Stimulated activated memory B cell treated with anti-CD40 and anti-IgM and Interleukin-4, amounts not matched to agents 10 μg/mL and 1 μg/mL and 100 μg/mL, for 72 hours (primary cell): ENCODE results near the gene RIC3.

Source experiments
- ATAC-seq: fragments of 150-1000 bp; cut with Tn5 transposase; 2 replicates; pipeline ENCODE4 v1.10.0; 2021
- H3K27ac Mint-ChIP-seq: one replicate; pipeline ENCODE4 v1.8.0; 2022; ENCODE audit warnings: mild to moderate bottlenecking, mixed read lengths
- H3K27me3 Mint-ChIP-seq: one replicate; pipeline ENCODE4 v1.8.0; 2022; ENCODE audit warnings: mixed read lengths
- H3K36me3 Mint-ChIP-seq: one replicate; pipeline ENCODE4 v1.8.0; 2022; ENCODE audit warnings: mixed read lengths
- H3K4me1 Mint-ChIP-seq: one replicate; pipeline ENCODE4 v1.8.0; 2022; ENCODE audit warnings: mixed read lengths
- H3K4me3 Mint-ChIP-seq: one replicate; pipeline ENCODE4 v1.8.0; 2022; ENCODE audit warnings: mild to moderate bottlenecking, moderate library complexity, mixed read lengths
- H3K9me3 Mint-ChIP-seq: one replicate; pipeline ENCODE4 v1.8.0; 2022; ENCODE audit warnings: mixed read lengths

RIC3 gene, protein sequence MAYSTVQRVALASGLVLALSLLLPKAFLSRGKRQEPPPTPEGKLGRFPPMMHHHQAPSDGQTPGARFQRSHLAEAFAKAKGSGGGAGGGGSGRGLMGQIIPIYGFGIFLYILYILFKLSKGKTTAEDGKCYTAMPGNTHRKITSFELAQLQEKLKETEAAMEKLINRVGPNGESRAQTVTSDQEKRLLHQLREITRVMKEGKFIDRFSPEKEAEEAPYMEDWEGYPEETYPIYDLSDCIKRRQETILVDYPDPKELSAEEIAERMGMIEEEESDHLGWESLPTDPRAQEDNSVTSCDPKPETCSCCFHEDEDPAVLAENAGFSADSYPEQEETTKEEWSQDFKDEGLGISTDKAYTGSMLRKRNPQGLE

DNA sequence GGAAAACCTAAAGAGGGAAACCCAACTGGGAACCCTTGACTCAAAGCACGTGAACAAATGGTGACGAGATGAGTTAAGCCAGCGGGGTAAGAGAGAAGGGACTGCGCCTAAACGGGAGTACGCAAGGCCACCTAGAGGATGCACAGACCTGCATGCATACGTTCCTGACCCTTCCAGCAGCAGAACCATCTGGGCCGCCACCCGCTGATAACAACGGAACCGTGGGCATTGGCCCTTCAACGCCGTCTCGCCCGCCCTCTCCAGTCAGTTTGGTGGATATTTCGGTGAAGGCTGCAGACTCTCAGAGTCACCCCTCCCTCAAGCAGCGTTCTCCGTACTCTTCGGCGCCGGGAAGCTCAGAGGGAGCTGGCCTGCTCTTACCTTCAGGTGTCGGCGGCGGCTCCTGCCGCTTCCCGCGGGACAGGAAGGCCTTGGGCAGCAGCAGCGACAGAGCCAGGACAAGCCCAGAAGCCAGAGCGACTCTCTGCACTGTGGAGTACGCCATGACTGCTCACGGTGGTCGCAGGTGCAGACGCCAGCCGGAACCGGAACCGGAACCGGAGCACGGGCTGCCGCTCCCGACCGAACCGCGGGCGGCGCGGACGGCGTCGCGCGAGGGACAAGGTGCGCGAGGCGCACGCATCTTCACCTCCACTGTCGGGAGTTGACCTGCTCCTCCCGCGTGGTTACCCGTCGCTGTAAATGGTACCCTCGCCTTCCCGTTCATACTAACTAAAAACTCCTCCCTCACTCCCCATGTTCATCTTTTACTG lies at the start of gene RIC3:
Gene RIC3, minus strand, starts transcription at position 541 of the 773 bp plus-strand sequence. Its CDS starts 36 bp downstream, at position 505.
- peaks cover 32% of the 10 kb centered on the region for H3K27me3 Mint-ChIP-seq
- no peaks in the 10 kb centered on the region for H3K9me3 Mint-ChIP-seq
- peaks cover 9% of the 10 kb centered on the region for H3K36me3 Mint-ChIP-seq
- H3K27ac Mint-ChIP-seq, result peak within 1 kb of the TSS; percentile 81
- H3K4me3 Mint-ChIP-seq, result peak within 1 kb of the TSS; percentile 94
- ATAC-seq, result peak; percentile 95
- H3K4me1 Mint-ChIP-seq, result peaks cover 53% of the 10 kb centered on the region

DNA sequence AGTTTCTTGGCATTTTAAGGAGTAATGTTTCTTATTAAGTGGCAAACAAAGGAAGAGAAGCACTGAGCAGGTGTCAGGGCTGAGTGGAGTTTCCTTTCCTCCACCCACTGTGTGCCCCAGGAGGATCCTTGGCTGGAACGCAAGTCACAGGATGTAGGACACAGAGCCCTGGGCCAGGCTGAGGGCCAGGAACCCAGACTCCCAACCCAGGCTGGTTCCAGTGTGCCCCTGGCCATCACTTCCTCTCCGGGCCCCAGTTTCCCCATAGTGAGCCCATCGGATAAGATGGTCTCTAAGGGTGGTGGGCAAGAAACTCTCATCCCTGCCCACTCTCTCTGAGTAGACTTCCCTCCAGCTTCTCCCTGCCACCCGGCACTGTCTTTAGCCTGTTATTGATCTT lies 49.6 kb upstream of the RIC3 start:
- no peak overlapping the region for H3K4me3 Mint-ChIP-seq
- no peaks in the 10 kb centered on the region for H3K27me3 Mint-ChIP-seq
- H3K27ac Mint-ChIP-seq, result no peak overlapping the region
- no peaks in the 10 kb centered on the region for H3K36me3 Mint-ChIP-seq
- ATAC-seq, result no peak
- H3K9me3 Mint-ChIP-seq, result no peaks in the 10 kb centered on the region
- H3K4me1 Mint-ChIP-seq, result no peaks in the 10 kb centered on the region

DNA sequence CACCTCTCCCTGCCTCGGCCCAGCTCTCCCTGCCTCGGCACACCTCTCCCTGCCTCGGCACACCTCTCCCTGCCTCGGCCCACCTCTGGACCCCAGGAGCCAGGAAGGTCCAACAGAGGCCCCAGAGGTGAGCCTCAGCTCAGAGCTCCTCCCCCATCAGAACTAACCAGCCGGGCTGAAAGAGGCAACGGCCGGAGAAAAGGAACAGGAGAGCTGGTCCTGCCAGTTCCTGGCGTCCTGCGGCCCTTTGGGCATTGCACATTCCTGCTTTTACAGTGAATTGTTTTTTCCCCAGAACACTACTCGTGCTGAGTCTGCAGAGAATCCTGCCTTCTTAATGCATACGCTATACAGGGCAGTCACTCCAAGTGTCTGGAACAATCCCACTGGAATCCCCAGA lies 49.1 kb upstream of the RIC3 start:
- no peaks in the 10 kb centered on the region for H3K4me1 Mint-ChIP-seq
- H3K36me3 Mint-ChIP-seq, result no peaks in the 10 kb centered on the region
- H3K27ac Mint-ChIP-seq, result no peak overlapping the region
- no peaks in the 10 kb centered on the region for H3K9me3 Mint-ChIP-seq
- no peak overlapping the region for H3K4me3 Mint-ChIP-seq
- ATAC-seq, result no peak
- no peaks in the 10 kb centered on the region for H3K27me3 Mint-ChIP-seq

DNA sequence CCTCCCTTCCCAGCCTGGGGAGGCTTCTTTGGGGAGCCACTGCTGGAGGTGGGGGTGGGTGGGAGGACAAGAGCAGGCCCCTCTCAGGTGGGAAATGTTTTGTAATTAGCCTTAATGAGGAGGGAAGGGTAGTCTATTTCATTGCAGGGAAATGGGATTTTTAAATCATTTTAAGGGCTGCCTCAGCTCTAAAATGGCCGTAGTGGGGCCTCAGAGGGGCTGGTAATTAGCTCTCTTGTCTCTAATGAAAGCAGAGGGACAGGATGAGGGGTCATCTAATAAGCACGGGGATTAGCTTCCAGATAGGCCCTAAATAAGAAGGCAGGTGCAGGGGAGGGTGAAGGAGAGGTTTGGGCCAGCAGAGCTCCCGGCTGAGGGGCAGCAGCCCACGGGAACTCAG lies 48.3 kb upstream of the RIC3 start:
- no peaks in the 10 kb centered on the region for H3K36me3 Mint-ChIP-seq
- H3K4me1 Mint-ChIP-seq, result no peaks in the 10 kb centered on the region
- no peaks in the 10 kb centered on the region for H3K9me3 Mint-ChIP-seq
- no peaks in the 10 kb centered on the region for H3K27me3 Mint-ChIP-seq
- no peak for ATAC-seq
- no peak overlapping the region for H3K4me3 Mint-ChIP-seq
- H3K27ac Mint-ChIP-seq, result no peak overlapping the region

DNA sequence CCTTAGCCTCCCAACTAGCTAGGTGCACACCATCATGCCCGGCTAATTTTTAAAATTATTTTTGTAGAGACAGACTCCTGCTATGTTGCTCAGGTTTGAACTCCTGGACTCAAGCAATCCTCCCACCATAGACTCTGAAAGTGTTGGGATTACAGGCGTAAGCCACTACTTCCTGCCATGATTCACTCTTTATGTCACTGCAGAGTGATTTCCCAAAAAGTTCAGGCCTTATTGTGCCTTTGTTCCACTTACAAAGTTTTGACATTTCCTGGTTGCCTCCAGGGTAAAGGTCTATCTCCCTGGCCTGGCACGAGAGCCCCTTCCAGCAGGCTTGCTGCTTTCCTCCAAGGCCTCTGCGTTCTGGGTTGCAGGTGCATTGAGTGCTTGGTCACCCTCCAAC lies 44.6 kb upstream of the RIC3 start:
- no peak overlapping the region for H3K4me3 Mint-ChIP-seq
- H3K27me3 Mint-ChIP-seq, result no peaks in the 10 kb centered on the region
- H3K27ac Mint-ChIP-seq, result no peak overlapping the region
- no peak for ATAC-seq
- H3K4me1 Mint-ChIP-seq, result no peaks in the 10 kb centered on the region
- H3K9me3 Mint-ChIP-seq, result no peaks in the 10 kb centered on the region
- no peaks in the 10 kb centered on the region for H3K36me3 Mint-ChIP-seq

DNA sequence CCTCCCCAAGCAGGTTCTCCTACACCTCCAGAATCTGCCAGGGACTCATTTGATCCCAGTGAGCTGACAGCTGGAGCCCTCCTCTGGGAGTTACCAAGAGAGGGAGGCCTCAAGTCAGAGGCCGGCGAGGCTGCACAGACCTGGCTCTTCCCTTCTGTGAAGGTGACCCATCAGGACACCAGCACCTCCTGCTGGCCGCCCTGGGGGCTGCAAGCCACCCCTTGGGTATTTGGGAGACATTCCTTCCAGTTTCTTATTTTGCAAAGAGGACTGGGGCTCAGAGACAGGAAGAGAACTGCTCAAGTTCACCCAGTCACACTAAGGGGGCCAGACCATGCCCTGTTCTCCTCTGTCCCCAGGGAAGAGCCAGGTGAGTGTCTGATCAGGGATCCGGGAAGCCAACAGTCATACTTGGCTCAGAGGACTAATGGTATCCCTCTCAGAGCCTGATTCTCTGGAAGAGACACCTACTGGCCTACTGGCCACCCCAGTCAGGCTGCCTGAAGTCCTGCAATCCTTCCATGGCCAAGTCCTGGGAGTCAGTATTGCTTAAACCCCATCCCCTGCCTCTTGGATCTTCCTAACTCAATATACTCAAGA lies 40.5 kb upstream of the RIC3 start:
- no peak overlapping the region for H3K27ac Mint-ChIP-seq
- peak; percentile 37 for ATAC-seq
- H3K9me3 Mint-ChIP-seq, result no peaks in the 10 kb centered on the region

DNA sequence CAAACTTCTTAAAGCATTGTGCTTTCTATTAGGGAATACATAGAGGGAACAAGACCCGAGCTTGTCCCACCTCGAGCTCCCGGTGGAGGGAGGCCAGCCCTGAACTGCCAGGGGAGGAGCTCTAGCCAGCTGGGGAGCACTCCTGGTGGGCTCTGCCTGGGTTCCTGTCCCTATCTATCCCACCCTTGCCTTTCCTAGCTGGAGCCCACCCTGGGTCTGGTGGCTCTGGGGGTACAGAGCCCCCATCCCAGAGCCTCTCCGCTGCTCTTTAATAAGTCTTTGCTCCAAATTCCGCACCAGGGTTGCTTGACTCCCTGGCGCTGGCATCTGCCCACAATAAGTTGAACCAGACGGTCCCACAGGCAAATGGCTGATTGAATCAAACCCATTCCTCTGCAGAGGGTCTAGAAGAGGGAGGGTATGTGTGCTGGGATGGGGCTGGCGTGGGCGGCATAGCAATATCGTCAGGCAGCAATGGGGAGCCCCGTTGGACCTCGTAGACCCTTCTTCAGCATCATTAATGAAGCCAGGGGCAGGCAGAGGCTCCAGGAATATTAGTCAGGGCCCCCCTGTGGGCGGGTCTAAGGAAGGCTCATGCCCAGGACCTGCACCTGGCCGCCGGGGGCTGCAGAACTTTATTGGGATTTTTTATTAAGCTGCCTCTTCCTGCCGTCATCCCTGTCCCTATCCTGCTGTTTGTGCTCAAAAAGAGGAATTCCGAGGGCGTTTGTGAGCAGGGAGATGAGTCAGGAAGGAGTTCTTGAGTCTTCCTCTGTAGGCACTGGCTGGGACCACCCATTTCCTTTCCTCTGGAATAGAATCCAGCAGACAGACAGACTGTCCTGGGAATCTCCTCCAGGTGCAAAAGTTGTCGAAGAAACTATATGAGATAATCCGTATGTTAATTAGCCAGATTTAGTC lies 38.5 kb upstream of the RIC3 start:
- no peak for ATAC-seq
- peak overlapping the region; percentile 65 for H3K4me3 Mint-ChIP-seq
- H3K27me3 Mint-ChIP-seq, result no peaks in the 10 kb centered on the region
- no peaks in the 10 kb centered on the region for H3K36me3 Mint-ChIP-seq
- no peaks in the 10 kb centered on the region for H3K9me3 Mint-ChIP-seq
- H3K27ac Mint-ChIP-seq, result peak overlapping the region; percentile 82
- peaks cover 31% of the 10 kb centered on the region for H3K4me1 Mint-ChIP-seq

More for the DNA sequence above, 40.5 kb upstream of the RIC3 start:
- Mint-ChIP-seq H3K27me3 (no peaks in the 10 kb centered on the region), H3K4me1 (peaks cover 14% of the 10 kb centered on the region), H3K36me3 (no peaks in the 10 kb centered on the region), H3K4me3 (no peak overlapping the region)

DNA sequence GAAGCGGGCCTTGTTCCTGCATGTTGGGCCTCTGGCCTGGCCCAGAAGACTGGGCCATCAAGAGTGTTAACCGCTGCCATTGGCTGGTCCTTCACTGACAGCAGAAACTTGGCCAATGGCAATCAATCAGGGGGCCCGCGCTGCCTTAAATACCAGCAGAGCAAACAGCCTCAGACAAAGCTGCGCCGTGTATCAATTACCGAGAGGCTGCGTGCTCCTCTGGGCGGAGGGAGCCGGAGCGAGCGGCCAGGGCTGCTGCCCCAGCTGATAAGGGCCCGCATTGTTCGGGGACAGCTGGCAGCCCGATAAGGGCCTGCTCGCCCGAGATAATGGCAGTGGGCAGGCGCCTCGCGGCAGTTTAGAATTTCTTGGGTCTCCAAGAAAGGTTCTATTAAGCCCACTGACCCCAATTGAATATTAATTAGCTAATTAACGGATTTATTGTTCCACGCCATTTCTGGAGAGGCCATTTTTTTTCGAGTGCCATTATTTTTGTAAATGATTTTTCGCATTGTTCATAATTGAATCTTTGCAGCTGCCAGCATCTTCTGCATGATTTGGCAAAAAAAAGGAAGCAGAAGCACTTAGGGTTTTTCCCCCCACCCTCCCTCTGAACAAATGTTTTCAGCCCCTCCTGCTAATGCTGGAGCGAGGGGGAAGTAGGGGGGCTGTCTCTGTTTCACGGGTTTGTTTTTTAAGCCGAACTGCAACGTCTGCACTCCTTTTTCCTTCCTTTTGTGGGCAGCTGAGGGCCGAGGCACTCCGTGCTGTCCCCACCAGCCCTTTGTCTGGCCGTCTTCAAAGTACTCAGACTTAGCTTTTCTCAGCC lies 37.6 kb upstream of the RIC3 start:
- ATAC-seq, result no peak
- no peaks in the 10 kb centered on the region for H3K36me3 Mint-ChIP-seq
- peak overlapping the region; percentile 82 for H3K27ac Mint-ChIP-seq
- H3K4me1 Mint-ChIP-seq, result peaks cover 40% of the 10 kb centered on the region
- H3K27me3 Mint-ChIP-seq, result no peaks in the 10 kb centered on the region
- H3K4me3 Mint-ChIP-seq, result peak overlapping the region; percentile 65
- H3K9me3 Mint-ChIP-seq, result no peaks in the 10 kb centered on the region

DNA sequence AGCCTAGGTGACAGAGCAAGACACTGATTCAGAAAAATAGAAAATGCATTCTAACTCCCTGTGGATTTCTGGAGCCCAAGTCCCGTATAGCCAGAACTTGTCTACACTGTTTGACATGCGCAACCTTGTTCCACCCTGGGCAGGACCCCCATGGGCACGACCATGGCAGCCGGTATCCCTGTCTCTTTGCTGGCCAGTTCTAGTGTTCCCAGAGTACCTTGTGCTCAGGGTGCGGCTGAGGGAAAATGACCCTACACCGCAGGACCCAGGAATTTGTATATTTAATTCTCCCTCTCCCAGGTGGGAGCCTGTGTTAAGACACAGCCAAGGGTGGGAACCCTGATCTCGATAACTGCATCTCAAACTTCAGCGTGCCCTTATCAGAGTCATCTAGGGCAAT lies 36.7 kb upstream of the RIC3 start:
- Mint-ChIP-seq H3K27ac (no peak overlapping the region), H3K27me3 (no peaks in the 10 kb centered on the region), H3K4me3 (no peak overlapping the region), H3K36me3 (no peaks in the 10 kb centered on the region), H3K4me1 (peaks cover 41% of the 10 kb centered on the region), H3K9me3 (no peaks in the 10 kb centered on the region)
- no peak for ATAC-seq

DNA sequence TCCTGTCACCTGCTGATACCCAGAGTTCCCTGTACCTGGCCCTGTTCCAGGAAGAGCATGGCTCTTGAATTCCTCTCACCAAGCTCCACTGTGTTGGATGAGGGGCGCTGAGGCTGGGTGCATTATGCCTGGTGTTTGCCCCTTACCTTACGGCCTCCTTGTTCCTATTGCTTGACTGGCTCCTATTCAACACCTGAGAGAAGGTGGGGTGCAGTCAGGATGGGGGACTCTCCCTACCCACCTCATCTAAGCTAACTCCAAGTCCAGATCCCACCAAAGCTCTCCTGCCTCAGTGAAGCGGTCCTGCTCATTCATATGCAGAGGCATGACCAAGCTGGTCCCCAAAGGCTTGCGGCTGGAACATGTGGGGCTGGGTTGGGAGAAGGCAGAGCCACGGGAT lies 35.8 kb upstream of the RIC3 start:
- H3K27ac Mint-ChIP-seq, result no peak overlapping the region
- H3K4me1 Mint-ChIP-seq, result peaks cover 41% of the 10 kb centered on the region

DNA sequence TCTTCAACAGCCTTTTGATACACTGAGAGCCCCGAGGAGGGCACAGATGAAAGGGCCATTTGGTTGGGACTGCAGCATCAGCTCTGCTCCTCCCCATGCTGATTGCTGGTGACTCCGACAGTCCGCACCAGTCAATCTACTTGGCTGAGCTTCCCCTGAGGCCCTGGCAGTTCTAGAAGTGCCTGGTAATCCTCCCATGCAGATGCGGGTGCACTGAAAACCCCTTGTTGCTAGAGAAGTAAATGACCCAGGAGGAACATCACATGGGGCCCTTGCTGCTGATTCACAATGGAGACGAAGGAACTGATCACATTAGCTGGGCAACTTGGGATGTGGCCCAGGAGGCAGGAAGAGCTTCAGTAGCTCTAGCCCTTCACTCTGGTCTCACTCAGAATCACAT lies 35.2 kb upstream of the RIC3 start:
- no peak for ATAC-seq
- Mint-ChIP-seq H3K4me1 (peaks cover 41% of the 10 kb centered on the region), H3K9me3 (no peaks in the 10 kb centered on the region), H3K36me3 (no peaks in the 10 kb centered on the region), H3K4me3 (no peak overlapping the region), H3K27ac (no peak overlapping the region), H3K27me3 (no peaks in the 10 kb centered on the region)

More for the DNA sequence above, 35.8 kb upstream of the RIC3 start:
- H3K27me3 Mint-ChIP-seq, result no peaks in the 10 kb centered on the region
- ATAC-seq, result no peak
- H3K9me3 Mint-ChIP-seq, result no peaks in the 10 kb centered on the region
- no peaks in the 10 kb centered on the region for H3K36me3 Mint-ChIP-seq
- H3K4me3 Mint-ChIP-seq, result no peak overlapping the region

DNA sequence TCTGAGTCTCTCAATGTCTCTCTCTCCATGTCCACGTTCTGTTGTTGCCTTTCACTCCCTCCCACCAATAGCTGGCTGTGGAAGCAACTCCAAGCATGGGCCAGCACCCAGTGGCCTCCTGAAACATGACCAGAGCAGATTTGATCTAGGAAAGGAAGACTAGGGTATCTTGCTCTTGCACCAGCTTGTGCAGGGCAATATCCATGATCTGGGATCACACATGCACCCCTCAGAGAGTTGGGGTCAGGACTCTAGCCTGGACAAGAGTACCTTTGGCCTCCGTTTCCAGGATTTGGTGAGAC lies 34.5 kb upstream of the RIC3 start:
- no peaks in the 10 kb centered on the region for H3K27me3 Mint-ChIP-seq
- H3K4me3 Mint-ChIP-seq, result no peak overlapping the region
- no peaks in the 10 kb centered on the region for H3K9me3 Mint-ChIP-seq
- peak overlapping the region; percentile 4 for H3K27ac Mint-ChIP-seq
- no peak for ATAC-seq
- H3K36me3 Mint-ChIP-seq, result no peaks in the 10 kb centered on the region
- H3K4me1 Mint-ChIP-seq, result peaks cover 41% of the 10 kb centered on the region

DNA sequence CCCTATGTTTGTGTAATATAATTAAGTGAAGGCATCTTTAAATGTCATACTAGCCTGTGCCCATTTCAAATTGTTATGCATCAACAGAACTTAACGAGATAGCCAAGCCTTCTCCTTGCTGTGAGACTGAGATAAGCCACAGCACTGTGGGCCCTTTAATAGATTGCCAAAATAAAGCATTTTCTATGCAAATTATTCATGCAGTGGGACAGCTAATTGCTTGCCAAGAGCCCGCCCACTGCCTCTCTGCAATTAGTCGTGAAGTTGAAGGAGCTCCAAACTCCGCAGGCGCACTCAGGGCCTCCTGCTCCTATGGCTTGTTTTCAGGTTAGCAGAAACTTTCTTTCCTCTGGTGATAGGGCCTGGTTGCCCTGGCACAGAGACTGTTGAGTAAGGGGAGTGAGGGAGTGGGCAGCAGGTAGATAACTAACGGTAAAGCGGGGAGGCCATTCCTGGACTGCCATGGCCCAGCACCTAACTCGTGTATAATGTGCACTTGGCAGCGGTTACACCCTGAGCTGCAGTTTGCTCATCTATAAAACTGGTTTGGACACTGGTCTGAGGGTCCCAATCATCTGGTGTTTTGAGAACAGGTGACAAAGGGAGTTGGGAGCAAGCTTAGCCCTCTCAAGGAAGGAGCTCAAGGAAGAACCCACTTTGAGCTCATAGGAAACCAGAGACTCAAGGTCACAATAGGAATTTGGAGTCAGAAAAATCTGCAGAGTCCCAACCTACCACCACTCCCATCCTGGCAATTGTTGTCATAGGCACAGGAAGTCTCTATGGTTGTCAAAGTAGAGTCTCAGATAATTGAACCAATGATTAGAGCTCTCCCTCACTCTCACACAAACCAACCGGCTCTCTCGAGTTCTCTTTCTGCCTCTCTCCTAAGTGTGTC lies 33.9 kb upstream of the RIC3 start:
- Mint-ChIP-seq H3K4me3 (no peak overlapping the region), H3K27me3 (no peaks in the 10 kb centered on the region), H3K36me3 (no peaks in the 10 kb centered on the region), H3K4me1 (peaks cover 41% of the 10 kb centered on the region), H3K9me3 (no peaks in the 10 kb centered on the region), H3K27ac (peak overlapping the region; percentile 68)
- no peak for ATAC-seq
